Fibroblast of lung (primary cell): ENCODE data around the gene ARID1B. TPM values are rescaled to one million over a fixed set of nuclear protein-coding genes. Genes with fewer than 3 reads are reported as not detected.

Source experiments
- DNase-seq, 2 donors: peaks; one replicate each; pipeline versions ENCODE4 v3.0.0 to v3.0.0-alpha.2; 2010; ENCODE audit warnings: low read depth in 2 of 2
- H2AFZ ChIP-seq: 2 replicates; pipeline ENCODE4 v1.5.1; 2012; ENCODE audit warnings: low read length, control low read depth, inconsistent platforms
- H3K27ac ChIP-seq: 2 replicates; pipeline ENCODE4 v1.5.1; 2011; ENCODE audit warnings: low read length, control low read depth; ENCODE audit not compliant: insufficient read depth
- H3K27me3 ChIP-seq: 2 replicates; pipeline ENCODE4 v1.5.1; 2011; ENCODE audit warnings: mild to moderate bottlenecking, low read length; ENCODE audit not compliant: control insufficient read depth, insufficient read depth
- H3K36me3 ChIP-seq: 2 replicates; pipeline ENCODE4 v1.5.1; 2011; ENCODE audit warnings: low read length; ENCODE audit not compliant: control insufficient read depth, insufficient read depth
- H3K4me1 ChIP-seq: 2 replicates; pipeline ENCODE4 v1.5.1; 2011; ENCODE audit warnings: low read length; ENCODE audit not compliant: control insufficient read depth, insufficient read depth; ENCODE audit errors: extremely low read depth
- H3K4me2 ChIP-seq: 2 replicates; pipeline ENCODE4 v1.5.1; 2011; ENCODE audit warnings: low read length, control low read depth; ENCODE audit not compliant: insufficient read depth; ENCODE audit errors: extremely low read depth
- H3K4me3 ChIP-seq, 4 experiments: fragments of 200-600 bp in 1 of 4; sonication (generic) in 1 of 4; replicated peaks in 1 of 4; 2 replicates each; pipeline ENCODE4 v1.5.1; 2011 to 2016; ENCODE audit warnings: low read length in 4 of 4, low read depth in 3 of 4, mild to moderate bottlenecking in 3 of 4, control low read depth in 2 of 4, inconsistent platforms in 1 of 4, mixed read lengths in 1 of 4; ENCODE audit not compliant: insufficient read depth in 1 of 4; ENCODE audit errors: control extremely low read depth in 1 of 4
- H3K79me2 ChIP-seq: 2 replicates; pipeline ENCODE4 v1.5.1; 2012; ENCODE audit warnings: mild to moderate bottlenecking, low read length, inconsistent platforms; ENCODE audit not compliant: control insufficient read depth, insufficient read depth
- H3K9ac ChIP-seq: 2 replicates; pipeline ENCODE4 v1.5.1; 2011; ENCODE audit warnings: mild to moderate bottlenecking, low read length, control low read depth; ENCODE audit not compliant: insufficient read depth
- H3K9me3 ChIP-seq: 2 replicates; pipeline ENCODE4 v1.5.1; 2012; ENCODE audit warnings: low read depth, low read length; ENCODE audit not compliant: control insufficient read depth, insufficient read depth
- H4K20me1 ChIP-seq: 2 replicates; pipeline ENCODE4 v1.5.1; 2011; ENCODE audit warnings: low read length; ENCODE audit not compliant: control insufficient read depth, insufficient read depth; ENCODE audit errors: extremely low read depth
- CTCF ChIP-seq, 2 donors: IDR thresholded peaks in 1 of 2; conservative IDR thresholded peaks in 1 of 2; 1 replicate in 1 of 2; 2 replicates in 1 of 2; pipeline ENCODE4 v1.5.1; 2011 to 2012; ENCODE audit warnings: low read length in 2 of 2, control low read depth in 1 of 2, inconsistent platforms in 1 of 2, low read depth in 1 of 2, mild to moderate bottlenecking in 1 of 2
- EZH2 ChIP-seq: IDR thresholded peaks from 2 replicates; pipeline ENCODE4 v1.5.1; 2012; ENCODE audit warnings: low read length, control low read depth, mild to moderate bottlenecking; ENCODE audit errors: missing control alignments
- polyA plus RNA-seq, 2 donors: library from polyadenylated mRNA; depleted of rRNA in 1 of 2; stranded (reverse) in 1 of 2; unstranded in 1 of 2; fragments of >200 nt; gene quantifications; 2 replicates each; pipeline ENCODE4 v1.2.1, GENCODE V29; 2011 to 2012; ENCODE audit warnings: missing spikeins in 1 of 2
- total RNA-seq: library from RNA; depleted of rRNA; stranded (reverse); fragments of >200 nt; gene quantifications from 2 replicates; pipeline ENCODE4 v1.2.1, GENCODE V29; 2014

The ARID1B gene
- total and polyA plus RNA-seq, 2 donors (not counting 1 experiment from before 2014, with no cell fraction given) = 15.4 to 41.9 TPM

GRCh38 chr6:157143171-157143889 is 366.2 kb downstream of the ARID1B start:
- H3K27ac ChIP-seq = peak overlapping the region; percentile 73
- peak; percentile 96 to 97 for DNase-seq

GRCh38 chr6:157143890-157144798 is 367.0 kb downstream of the ARID1B start:
- H3K27ac ChIP-seq = peak overlapping the region; percentile 73
- H3K9ac ChIP-seq = peak overlapping the region; percentile 17
- no peak overlapping the region for H2AFZ ChIP-seq
- H3K27me3 ChIP-seq = no peaks in the 10 kb centered on the region
- H3K4me1 ChIP-seq = peaks cover 40% of the 10 kb centered on the region
- H3K4me3 ChIP-seq = peak overlapping the region in 1 of 4 experiments; percentile 2
- peaks cover 1% of the 10 kb centered on the region for H3K36me3 ChIP-seq
- no peaks in the 10 kb centered on the region for H3K9me3 ChIP-seq
- H3K4me2 ChIP-seq = peak overlapping the region; percentile 60
- no peaks in the 10 kb centered on the region for H4K20me1 ChIP-seq
- peak; percentile 59 to 81 for DNase-seq
- TF ChIP-seq EZH2 (no peak), CTCF (conservative IDR thresholded peaks at IDR 0.05 in 1 of 2, IDR thresholded peaks at IDR 0.05 in 1 of 2; ENCODE audit: low read depth in 1 of 2, low read length in 2 of 2) (no peak)
- H3K79me2 ChIP-seq = no peaks in the 10 kb centered on the region

More at GRCh38 chr6:157143171-157143889, 366.2 kb downstream of the ARID1B start:
- Histone ChIP-seq H3K36me3 (peaks cover 1% of the 10 kb centered on the region), H3K27me3 (no peaks in the 10 kb centered on the region), H3K4me3 (peak overlapping the region in 2 of 4 experiments; percentile 2 to 4), H3K9ac (peak overlapping the region; percentile 17), H2AFZ (no peak overlapping the region), H3K9me3 (no peaks in the 10 kb centered on the region), H4K20me1 (no peaks in the 10 kb centered on the region), H3K4me2 (peak overlapping the region; percentile 60), H3K4me1 (peaks cover 32% of the 10 kb centered on the region), H3K79me2 (no peaks in the 10 kb centered on the region)
- TF ChIP-seq CTCF (conservative IDR thresholded peaks at IDR 0.05 in 1 of 2, IDR thresholded peaks at IDR 0.05 in 1 of 2; ENCODE audit: low read depth in 1 of 2, low read length in 2 of 2) = no peak
- no peak for TF ChIP-seq EZH2
